ENCODE measurements around the gene BBS9. TPM values are rescaled to one million over a fixed set of nuclear protein-coding genes. Genes with fewer than 3 reads are reported as not detected.

Gene BBS9
- total and polyA plus RNA-seq, 12 donors = 4.1 to 44.0 (median 10.0) TPM

GRCh38 chr7:33425929-33426678, 296.7 kb downstream of the BBS9 start:
- no peaks in the 10 kb centered on the region for H3K4me1 ChIP-seq
- no peak overlapping the region for H3K27ac ChIP-seq
- ATAC-seq (no peak), DNase-seq (no peak)
- intact Hi-C loops (cut with DNase I) = no loop called here
- H3K9me3 ChIP-seq = no peaks in the 10 kb centered on the region
- H3K36me3 ChIP-seq = no peaks in the 10 kb centered on the region
- no peaks in the 10 kb centered on the region for H3K27me3 ChIP-seq
- H3K4me3 ChIP-seq = no peak overlapping the region
- WGBS, 2 donors = 83 to 90% methylated on average over 5 of the region's 5 CpGs
- TF ChIP-seq, protein P1, sequence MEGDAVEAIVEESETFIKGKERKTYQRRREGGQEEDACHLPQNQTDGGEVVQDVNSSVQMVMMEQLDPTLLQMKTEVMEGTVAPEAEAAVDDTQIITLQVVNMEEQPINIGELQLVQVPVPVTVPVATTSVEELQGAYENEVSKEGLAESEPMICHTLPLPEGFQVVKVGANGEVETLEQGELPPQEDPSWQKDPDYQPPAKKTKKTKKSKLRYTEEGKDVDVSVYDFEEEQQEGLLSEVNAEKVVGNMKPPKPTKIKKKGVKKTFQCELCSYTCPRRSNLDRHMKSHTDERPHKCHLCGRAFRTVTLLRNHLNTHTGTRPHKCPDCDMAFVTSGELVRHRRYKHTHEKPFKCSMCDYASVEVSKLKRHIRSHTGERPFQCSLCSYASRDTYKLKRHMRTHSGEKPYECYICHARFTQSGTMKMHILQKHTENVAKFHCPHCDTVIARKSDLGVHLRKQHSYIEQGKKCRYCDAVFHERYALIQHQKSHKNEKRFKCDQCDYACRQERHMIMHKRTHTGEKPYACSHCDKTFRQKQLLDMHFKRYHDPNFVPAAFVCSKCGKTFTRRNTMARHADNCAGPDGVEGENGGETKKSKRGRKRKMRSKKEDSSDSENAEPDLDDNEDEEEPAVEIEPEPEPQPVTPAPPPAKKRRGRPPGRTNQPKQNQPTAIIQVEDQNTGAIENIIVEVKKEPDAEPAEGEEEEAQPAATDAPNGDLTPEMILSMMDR (IDR thresholded peaks at IDR 0.05) = no peak

DNA sequence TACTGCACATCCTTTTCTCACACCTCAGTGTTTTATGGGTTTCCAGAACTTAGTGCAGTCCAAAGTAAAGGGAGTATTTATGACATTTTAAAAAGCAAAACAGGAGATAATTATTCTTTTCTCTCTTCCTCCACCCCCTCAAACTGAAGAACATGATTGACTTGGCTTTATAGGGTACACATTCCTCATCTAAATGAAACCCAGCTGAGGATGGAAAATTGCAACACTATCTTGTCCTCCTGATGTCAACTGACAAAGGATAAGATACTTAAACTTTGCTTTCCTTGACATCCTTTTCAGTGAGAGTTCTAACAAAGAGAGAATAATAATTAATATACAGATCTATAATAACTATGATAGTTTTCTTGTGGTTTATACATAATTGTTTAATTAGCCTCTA, 299.1 kb downstream of the BBS9 start:
- intact Hi-C loops (cut with DNase I) = no loop called here
- H3K4me1 ChIP-seq = no peaks in the 10 kb centered on the region

GRCh38 chr7:33431543-33431942, 302.2 kb downstream of the BBS9 start:
- TF ChIP-seq, protein P1 (IDR thresholded peaks at IDR 0.05) = no peak
- Histone ChIP-seq H3K27me3 (no peaks in the 10 kb centered on the region), H3K36me3 (no peaks in the 10 kb centered on the region), H3K9me3 (no peaks in the 10 kb centered on the region), H3K27ac (no peak overlapping the region), H3K4me3 (no peak overlapping the region), H3K4me1 (no peaks in the 10 kb centered on the region)
- 96 to 98% methylated on average over 2 of the region's 2 CpGs for WGBS, 2 donors
- intact Hi-C loops (cut with DNase I) = no loop called here
- ATAC-seq (no peak), DNase-seq (no peak)

More for the DNA sequence above, 299.1 kb downstream of the BBS9 start:
- TF ChIP-seq, protein P1 (IDR thresholded peaks at IDR 0.05) = no peak
- Histone ChIP-seq H3K36me3 (no peaks in the 10 kb centered on the region), H3K4me3 (no peak overlapping the region), H3K27me3 (no peaks in the 10 kb centered on the region), H3K9me3 (no peaks in the 10 kb centered on the region), H3K27ac (no peak overlapping the region)
- DNase-seq (no peak), ATAC-seq (no peak)

- no peak for DNase-seq
- Histone ChIP-seq H3K27ac (no peak overlapping the region), H3K4me1 (no peaks in the 10 kb centered on the region), H3K9me3 (no peaks in the 10 kb centered on the region), H3K4me3 (no peak overlapping the region), H3K27me3 (no peaks in the 10 kb centered on the region), H3K36me3 (no peaks in the 10 kb centered on the region)
- WGBS, 2 donors = 93 to 100% methylated on average over 1 of the region's 1 CpG
- ATAC-seq = no peak
- intact Hi-C loops (cut with DNase I) = no loop called here
- TF ChIP-seq, protein P1 (IDR thresholded peaks at IDR 0.05) = no peak
Observed at GRCh38 chr7:33432821-33433220, 303.5 kb downstream of the BBS9 start.

Data from heart right ventricle (tissue), 16 donors.